Kidney epithelial cell (primary cell): Measurements from ENCODE around the gene QSOX2. TPM values are rescaled to one million over a fixed set of nuclear protein-coding genes. Genes with fewer than 3 reads are reported as not detected.

ENCODE experiments used
- DNase-seq: peaks from one replicate; pipeline ENCODE4 v3.0.0-alpha.2; 2010; ENCODE audit warnings: low read depth
- H3K27me3 ChIP-seq: 2 replicates; pipeline ENCODE4 v1.6.0; 2011; ENCODE audit warnings: low read length; ENCODE audit not compliant: control insufficient read depth, insufficient read depth
- H3K36me3 ChIP-seq: 2 replicates; pipeline ENCODE4 v1.5.1; 2011; ENCODE audit warnings: low read length; ENCODE audit not compliant: control insufficient read depth, insufficient read depth
- H3K4me3 ChIP-seq: 2 replicates; pipeline ENCODE4 v1.5.1; 2011; ENCODE audit warnings: low read depth, mild to moderate bottlenecking, control low read depth, low read length
- CTCF ChIP-seq: IDR thresholded peaks from 2 replicates; pipeline ENCODE4 v1.5.1; 2011; ENCODE audit warnings: mild to moderate bottlenecking, moderate library complexity, low read length, control low read depth, inconsistent platforms; ENCODE audit not compliant: insufficient read depth, poor library complexity, severe bottlenecking
- total RNA-seq: library from RNA; depleted of rRNA; stranded (reverse); fragments of >200 nt; gene quantifications from 2 replicates; pipeline ENCODE4 v1.2.3, GENCODE V29; 2015

QSOX2 gene
- total RNA-seq, 1 donor from 2014 or later, result 17.3 TPM

GRCh38 chr9:136197930-136198604 lies 47.5 kb downstream of the QSOX2 start:
- Histone ChIP-seq H3K36me3 (no peaks in the 10 kb centered on the region), H3K4me3 (no peak overlapping the region), H3K27me3 (peaks cover 91% of the 10 kb centered on the region)
- TF ChIP-seq CTCF, result no peak
- DNase-seq, result no peak

GRCh38 chr9:136197084-136197875 lies 48.3 kb downstream of the QSOX2 start:
- Histone ChIP-seq H3K4me3 (no peak overlapping the region), H3K27me3 (peaks cover 92% of the 10 kb centered on the region), H3K36me3 (no peaks in the 10 kb centered on the region)
- no peak for TF ChIP-seq CTCF
- DNase-seq, result no peak

GRCh38 chr9:136196404-136197083 lies 49.1 kb downstream of the QSOX2 start:
- TF ChIP-seq CTCF, result no peak
- no peak for DNase-seq
- H3K36me3 ChIP-seq, result no peaks in the 10 kb centered on the region
- H3K27me3 ChIP-seq, result peaks cover 93% of the 10 kb centered on the region
- H3K4me3 ChIP-seq, result no peak overlapping the region

- no peak overlapping the region for H3K4me3 ChIP-seq
- DNase-seq, result no peak
- peaks cover 93% of the 10 kb centered on the region for H3K27me3 ChIP-seq
- no peaks in the 10 kb centered on the region for H3K36me3 ChIP-seq
- no peak for TF ChIP-seq CTCF
Measured at GRCh38 chr9:136194540-136194939, 51.1 kb downstream of the QSOX2 start.

GRCh38 chr9:136193891-136194279 lies 51.7 kb downstream of the QSOX2 start:
- peaks cover 91% of the 10 kb centered on the region for H3K27me3 ChIP-seq

More at GRCh38 chr9:136193891-136194279, 51.7 kb downstream of the QSOX2 start:
- no peak for TF ChIP-seq CTCF
- no peak for DNase-seq
- no peak overlapping the region for H3K4me3 ChIP-seq
- H3K36me3 ChIP-seq, result no peaks in the 10 kb centered on the region
